GM21723 (cell line): ENCODE results near the gene PDGFA.

Experiments
- ATAC-seq: cut with Tn5 transposase; IDR thresholded peaks from one replicate; pipeline ENCODE4 v1.9.1; 2021; ENCODE audit warnings: mild to moderate bottlenecking, moderate library complexity; ENCODE audit not compliant: unreplicated experiment

PDGFA gene

GRCh38 chr7:491958-492713 is 27.5 kb downstream of the PDGFA start:
- no peak for ATAC-seq

GRCh38 chr7:491292-491957 is 28.2 kb downstream of the PDGFA start:
- no peak for ATAC-seq

- peak; percentile 78 for ATAC-seq
Measured at GRCh38 chr7:490461-491291, 29.0 kb downstream of the PDGFA start.

- no peak for ATAC-seq
Measured at GRCh38 chr7:489876-490275, 29.8 kb downstream of the PDGFA start.

DNA sequence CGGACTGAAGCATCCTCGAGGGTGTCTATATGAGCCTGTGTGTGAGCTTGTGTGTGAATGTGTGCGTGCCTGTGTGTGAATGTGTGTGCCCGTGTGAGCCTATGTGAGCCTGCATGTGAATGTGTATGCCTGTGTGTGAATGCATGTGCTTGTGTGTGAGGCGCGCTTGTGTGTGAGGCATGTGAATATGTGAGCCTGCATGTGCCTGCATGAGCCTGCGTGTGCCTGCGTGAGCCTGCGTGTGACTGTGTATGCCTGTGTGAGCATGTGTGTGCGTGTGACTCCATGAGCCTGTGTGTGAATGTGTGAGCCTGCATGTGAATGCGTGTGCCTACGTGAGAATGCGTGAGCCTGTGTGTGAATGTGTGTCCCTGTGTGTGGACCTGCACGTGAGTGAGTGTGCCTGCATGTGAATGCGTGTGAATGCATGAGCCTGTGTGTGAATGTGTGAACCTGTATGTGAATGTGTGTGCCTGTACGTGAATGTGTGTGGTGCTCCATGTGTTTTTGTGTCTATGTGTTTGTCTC is 33.4 kb downstream of the PDGFA start:
- no peak for ATAC-seq

DNA sequence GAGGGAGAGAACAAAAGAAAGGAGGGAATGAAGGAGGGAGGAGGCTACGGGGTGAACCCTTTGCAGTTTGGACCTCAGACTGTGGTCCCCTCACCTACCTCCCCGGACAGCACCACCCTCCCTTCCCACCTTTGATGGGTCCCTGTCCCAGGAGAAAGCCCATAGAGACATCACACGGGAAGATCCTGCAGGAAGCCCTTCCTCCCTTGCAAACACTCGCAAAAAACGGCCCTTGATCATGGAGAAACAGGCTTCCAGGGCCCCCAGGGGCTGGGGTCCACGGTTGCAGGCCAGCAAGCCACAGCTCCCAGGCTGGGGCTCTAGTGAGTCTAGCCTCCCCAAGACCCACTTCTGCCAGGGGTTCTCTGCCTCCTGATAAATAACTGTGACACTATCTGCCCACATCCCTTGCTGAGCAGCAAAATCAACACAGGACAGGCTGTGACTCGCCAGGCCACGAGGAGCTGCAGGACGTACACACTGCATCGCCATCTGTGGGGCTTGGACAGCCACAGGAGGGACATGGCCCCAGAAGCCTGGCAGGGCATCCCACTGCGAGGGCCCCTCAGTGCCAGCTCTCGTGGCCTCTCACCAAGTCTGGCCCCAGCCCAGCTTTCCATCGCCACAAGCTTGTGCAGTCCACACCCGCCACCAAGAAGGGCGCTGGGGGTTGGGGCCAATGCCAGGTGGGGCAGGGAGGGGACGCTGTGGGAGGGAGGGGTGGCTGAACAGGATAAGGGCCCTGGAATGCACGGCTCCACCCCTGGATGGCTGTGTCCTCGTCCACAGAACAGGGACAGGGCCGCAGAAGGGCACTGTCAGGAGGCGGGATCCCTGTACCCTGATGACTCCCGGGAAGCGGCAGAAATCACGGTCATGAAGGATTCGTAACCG is 34.2 kb downstream of the PDGFA start:
- ATAC-seq, result no peak

GRCh38 chr7:484356-485101 is 35.1 kb downstream of the PDGFA start:
- ATAC-seq, result no peak

GRCh38 chr7:483656-484355 is 35.8 kb downstream of the PDGFA start:
- no peak for ATAC-seq

GRCh38 chr7:482521-483083 is 37.0 kb downstream of the PDGFA start:
- no peak for ATAC-seq

GRCh38 chr7:481219-481930 is 38.3 kb downstream of the PDGFA start:
- ATAC-seq, result no peak

DNA sequence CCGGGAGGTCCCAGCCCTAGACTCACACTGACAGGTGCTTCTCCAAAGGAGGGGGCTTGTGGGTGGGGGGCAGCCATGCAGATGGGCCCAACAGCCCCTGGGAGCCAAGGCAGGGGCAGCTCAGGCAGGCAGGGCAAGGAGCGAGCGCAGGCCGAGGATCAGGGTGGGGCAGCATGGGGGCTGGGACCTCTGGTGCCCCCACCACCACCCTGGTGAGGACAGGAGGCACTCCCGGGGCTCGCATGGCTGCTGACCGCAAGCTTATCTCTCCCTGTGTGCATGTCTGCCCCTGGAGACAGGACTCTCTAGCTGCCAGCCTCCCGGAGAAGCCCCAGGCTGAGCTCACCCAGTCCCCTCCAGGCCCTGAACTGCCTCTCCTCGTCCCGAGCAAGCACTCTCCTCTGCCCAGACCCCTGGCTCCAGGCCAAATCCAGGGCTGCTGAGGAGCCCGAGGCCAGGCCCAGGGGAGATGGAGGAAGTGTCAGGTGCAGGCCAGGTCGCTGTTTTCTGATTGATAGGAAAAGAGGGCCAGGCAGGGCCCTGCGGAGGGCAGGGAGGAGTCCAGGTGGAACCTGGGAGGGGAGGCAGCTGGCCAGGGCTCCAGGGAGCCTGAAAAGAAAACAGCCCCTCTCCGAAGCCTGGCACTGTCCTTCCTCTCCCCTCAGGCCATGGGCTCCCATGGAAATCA is 39.0 kb downstream of the PDGFA start:
- no peak for ATAC-seq

GRCh38 chr7:479948-480499 is 39.6 kb downstream of the PDGFA start:
- no peak for ATAC-seq

- no peak for ATAC-seq
Measured at GRCh38 chr7:479115-479947, 40.3 kb downstream of the PDGFA start.

DNA sequence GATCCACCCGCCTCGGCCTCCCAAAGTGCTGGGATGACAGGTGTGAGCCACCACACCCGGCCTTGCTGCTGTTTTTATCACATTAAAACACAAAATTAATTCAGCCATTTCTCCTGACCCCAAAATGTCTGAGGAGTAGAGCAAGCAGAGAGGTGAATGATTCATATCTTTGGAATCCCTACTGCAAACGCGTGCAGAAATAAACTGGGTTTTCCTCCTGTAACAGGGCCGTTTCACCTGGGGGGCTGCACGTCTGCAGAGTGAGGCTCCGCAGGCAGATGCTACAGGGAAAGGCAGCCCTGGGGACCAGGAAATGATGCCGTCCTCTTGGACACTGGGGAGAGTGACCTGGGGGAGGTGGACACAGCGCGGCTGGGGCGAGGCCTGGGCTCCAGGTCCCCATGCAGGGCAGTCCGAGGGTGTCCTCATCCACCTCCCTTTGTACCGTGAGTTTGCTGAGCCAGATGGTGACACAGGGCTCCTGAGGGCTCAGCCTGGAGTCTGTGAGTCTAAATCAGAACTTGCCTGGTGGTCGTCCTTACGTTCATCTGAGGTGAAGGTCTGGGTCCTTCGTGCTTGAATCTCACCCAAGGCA is 41.9 kb downstream of the PDGFA start:
- ATAC-seq, result no peak

DNA sequence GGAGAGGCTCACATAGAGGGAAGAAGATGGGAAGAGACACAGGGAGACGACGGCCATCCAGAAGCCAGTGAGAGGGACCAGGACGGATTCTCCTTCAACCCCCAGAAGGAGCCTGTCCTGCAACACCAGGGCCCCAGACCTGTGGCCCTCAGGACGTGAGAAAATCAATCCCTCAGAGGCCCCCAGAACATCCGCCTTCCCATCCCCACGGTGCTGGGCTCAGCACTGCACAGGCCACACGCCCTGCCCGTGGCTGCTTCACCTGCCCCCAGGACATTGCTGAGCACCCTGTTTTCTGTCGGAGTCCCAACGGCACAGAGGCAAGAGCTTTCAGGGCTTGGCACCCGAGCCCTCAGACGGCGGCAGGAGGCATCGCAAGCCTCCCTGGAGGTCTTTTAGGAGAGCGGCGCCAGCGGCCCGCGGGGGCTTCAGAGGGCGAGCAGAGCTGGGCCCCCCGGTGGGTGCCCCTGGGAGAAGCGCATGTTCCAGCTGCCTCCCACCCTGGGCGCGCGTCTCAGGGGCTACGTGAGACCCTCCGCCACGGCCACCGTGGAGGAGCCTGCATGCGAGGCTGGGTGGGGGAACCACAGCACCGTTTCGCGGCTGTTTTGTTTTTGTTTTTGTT is 42.8 kb downstream of the PDGFA start:
- ATAC-seq, result no peak
